Measurements from ENCODE around the gene GPATCH1. TPM values are rescaled to one million over a fixed set of nuclear protein-coding genes. Genes with fewer than 3 reads are reported as not detected.

GPATCH1 gene
- total and polyA plus RNA-seq, 9 of the 15 experiments (the other 6 are each of a cell fraction or from before 2014, with no cell fraction given) = 3.7 to 9.7 (median 7.7) TPM

GRCh38 chr19:33063753-33064457 is 17.1 kb upstream of the GPATCH1 start:
- H3K79me2 ChIP-seq (ENCODE audit: control insufficient read depth, insufficient read depth, low read length) = peaks cover 13% of the 10 kb centered on the region
- CTCF ChIA-PET (ENCODE audit: low intra/inter-chr PET ratio) = no interaction called here
- peak overlapping the region; percentile 46 for H3K4me3 ChIP-seq
- no peaks in the 10 kb centered on the region for H3K9me3 ChIP-seq (replicated peaks; ENCODE audit: control insufficient read depth, insufficient read depth, low read depth, low read length)
- peak overlapping the region; percentile 74 for H3K4me2 ChIP-seq (ENCODE audit: insufficient read depth, low read length)
- H2AFZ ChIP-seq (ENCODE audit: low read depth, low read length) = peak overlapping the region; percentile 40
- no peaks in the 10 kb centered on the region for H3K9me1 ChIP-seq (ENCODE audit: control insufficient read depth, insufficient read depth, low read length)
- no TSS peak for BruUV-seq (replicated peaks)
- H3K9ac ChIP-seq (ENCODE audit: insufficient read depth in 1 of 2, low read depth in 2 of 2, low read length in 2 of 2) = peak overlapping the region in 1 of 2 experiments; percentile 88; a peak in 2 of 4 replicates
- FAIRE-seq (no peak), DNase-seq (ENCODE audit: extremely low read depth in 1 of 4, low spot score in 3 of 4) (peak in 1 of 4 experiments; percentile 12), ATAC-seq (no peak)
- H3K27ac ChIP-seq (ENCODE audit: extremely low read depth, low read depth, low read length) = no peak overlapping the region
- intact Hi-C loops (cut with micrococcal nuclease) (no loop called here), in situ Hi-C loops (cut with MboI) (no loop called here)
- H4K20me1 ChIP-seq (replicated peaks; ENCODE audit: control insufficient read depth, insufficient read depth, low read length) = peaks cover 16% of the 10 kb centered on the region
- TF ChIP-seq RBFOX2 (IDR thresholded peaks at IDR 0.05; ENCODE audit: low read depth, low read length) (peak; percentile 58; the same call in 1 of the 2 replicates), KDM5B (IDR thresholded peaks at IDR 0.05; ENCODE audit: insufficient replicate concordance, low read depth, low read length) (peak; percentile 22), BCOR (IDR thresholded peaks at IDR 0.05) (0 out of 2 replicates have a peak, but pooled peaks have one; percentile 30), SREBF2 (CRISPR knock-in tag; IDR thresholded peaks at IDR 0.05) (no peak)
- 42% methylated on average over 34 of the region's 56 CpGs for WGBS (ENCODE audit: insufficient coverage, low coverage, missing lambda C conversion rate)
- POLR2A ChIA-PET = interaction anchor here (1.4 to 1.7 kb wide), 2 partner anchors 12 to 17 kb away, joined by 3 to 5 read pairs; partner anchors contain the start of gene GPATCH1
- peaks cover 3 to 18% of the 10 kb centered on the region in 2 experiments; a peak in 2 of 5 replicates for H3K4me1 ChIP-seq (replicated peaks in 1 of 2; ENCODE audit: control insufficient read depth in 2 of 2, insufficient read depth in 2 of 2, low read length in 2 of 2)
- H3K36me3 ChIP-seq (ENCODE audit: control insufficient read depth, insufficient read depth, low read length) = no peaks in the 10 kb centered on the region
- no peaks in the 10 kb centered on the region for H3K27me3 ChIP-seq (ENCODE audit: control insufficient read depth in 2 of 2, insufficient read depth in 2 of 2, low read length in 2 of 2)

GRCh38 chr19:33064458-33064791 is 16.6 kb upstream of the GPATCH1 start:
- in situ Hi-C loops (cut with MboI) (no loop called here), intact Hi-C loops (cut with micrococcal nuclease) (no loop called here)
- Histone ChIP-seq H2AFZ (ENCODE audit: low read depth, low read length) (peak overlapping the region; percentile 40; the same call in 1 of the 2 replicates), H3K9ac (ENCODE audit: insufficient read depth in 1 of 2, low read depth in 2 of 2, low read length in 2 of 2) (peak overlapping the region in 1 of 2 experiments; percentile 88; a peak in 2 of 4 replicates), H3K4me3 (peak overlapping the region; percentile 46), H3K27ac (ENCODE audit: extremely low read depth, low read depth, low read length) (no peak overlapping the region), H3K4me1 (replicated peaks in 1 of 2; ENCODE audit: control insufficient read depth in 2 of 2, insufficient read depth in 2 of 2, low read length in 2 of 2) (peaks cover 3 to 18% of the 10 kb centered on the region in 2 experiments; a peak in 2 of 5 replicates), H4K20me1 (replicated peaks; ENCODE audit: control insufficient read depth, insufficient read depth, low read length) (peaks cover 16% of the 10 kb centered on the region), H3K79me2 (ENCODE audit: control insufficient read depth, insufficient read depth, low read length) (peaks cover 13% of the 10 kb centered on the region), H3K27me3 (ENCODE audit: control insufficient read depth in 2 of 2, insufficient read depth in 2 of 2, low read length in 2 of 2) (no peaks in the 10 kb centered on the region), H3K9me3 (replicated peaks; ENCODE audit: control insufficient read depth, insufficient read depth, low read depth, low read length) (no peaks in the 10 kb centered on the region), H3K4me2 (ENCODE audit: insufficient read depth, low read length) (peak overlapping the region; percentile 74; the same call in 1 of the 2 replicates), H3K9me1 (ENCODE audit: control insufficient read depth, insufficient read depth, low read length) (no peaks in the 10 kb centered on the region), H3K36me3 (ENCODE audit: control insufficient read depth, insufficient read depth, low read length) (no peaks in the 10 kb centered on the region)
- 0% methylated on average over 2 of the region's 35 CpGs for WGBS (ENCODE audit: insufficient coverage, low coverage, missing lambda C conversion rate)
- BruUV-seq (replicated peaks) = no TSS peak
- DNase-seq (ENCODE audit: extremely low read depth in 1 of 4, low spot score in 3 of 4) (peak; percentile 38 to 77 (median 58)), FAIRE-seq (no peak), ATAC-seq (peak; percentile 77)
- peak in 1 of 2 experiments; percentile 59 for TF ChIP-seq E2F6 (IDR thresholded peaks at IDR 0.05; ENCODE audit: borderline replicate concordance in 1 of 2, extremely low read depth in 1 of 2, insufficient read depth in 1 of 2, insufficient read length in 1 of 2, low read depth in 1 of 2, low read length in 1 of 2, poor library complexity in 1 of 2, severe bottlenecking in 1 of 2)
- no peak for TF ChIP-seq DIDO1 (tag; IDR thresholded peaks at IDR 0.05; ENCODE audit: low read depth)
- POLR2A ChIA-PET = no interaction called here
- CTCF ChIA-PET (ENCODE audit: low intra/inter-chr PET ratio) = no interaction called here

All from K562 (cell line).